OCI-LY3 (cell line): ENCODE measurements around the gene FAM168B.

Source experiments
- H2AFZ ChIP-seq: fragments of 200-600, 300-600 bp; shearing (Covaris generic); 2 replicates; pipeline ENCODE4 v1.6.0; 2014; ENCODE audit warnings: antibody characterized with exemption, low read depth, low read length
- H3K27ac ChIP-seq: fragments of 200-600, 300-600 bp; sonication (generic); 2 replicates; pipeline ENCODE4 v1.5.1; 2014; ENCODE audit warnings: mild to moderate bottlenecking, low read length, moderate library complexity, mixed read lengths
- H3K27me3 ChIP-seq: fragments of 200-600, 300-600 bp; sonication (generic); 2 replicates; pipeline ENCODE4 v1.6.1; 2014; ENCODE audit warnings: low read depth, low read length, mixed read lengths
- H3K36me3 ChIP-seq: fragments of 200-600, 300-600 bp; sonication (generic); replicated peaks from 2 replicates; pipeline ENCODE3; 2014; ENCODE audit warnings: low read depth, low read length, mixed read lengths
- H3K4me1 ChIP-seq: fragments of 300-600, 200-600 bp; sonication (generic); 2 replicates; pipeline ENCODE4 v1.6.1; 2014; ENCODE audit warnings: low read length, mixed read lengths
- H3K4me2 ChIP-seq: fragments of 200-600, 300-600 bp; sonication (generic); 2 replicates; pipeline ENCODE4 v1.6.1; 2014; ENCODE audit warnings: low read length, mixed read lengths
- H3K4me3 ChIP-seq: fragments of 300-600, 200-600 bp; sonication (generic); 2 replicates; pipeline ENCODE4 v1.5.1; 2014; ENCODE audit warnings: antibody characterized with exemption, mild to moderate bottlenecking, low read length, moderate library complexity
- H3K79me2 ChIP-seq: fragments of 300-600, 200-600 bp; shearing (Covaris generic); 2 replicates; pipeline ENCODE4 v1.6.1; 2014; ENCODE audit warnings: mild to moderate bottlenecking, low read length, mixed read lengths
- H3K9ac ChIP-seq: fragments of 300-600, 200-600 bp; shearing (Covaris generic); 2 replicates; pipeline ENCODE4 v1.6.0; 2014; ENCODE audit warnings: mild to moderate bottlenecking, low read length, moderate library complexity
- H3K9me3 ChIP-seq: fragments of 200-600, 300-600 bp; shearing (Covaris generic); 2 replicates; pipeline ENCODE4 v1.6.1; 2014; ENCODE audit warnings: low read length, mixed read lengths; ENCODE audit not compliant: insufficient read depth
- H4K20me1 ChIP-seq: fragments of 200-600, 300-600 bp; sonication (generic); 2 replicates; pipeline ENCODE4 v1.6.1; 2016; ENCODE audit warnings: low read length, mixed read lengths; ENCODE audit not compliant: insufficient read depth
- CTCF ChIP-seq: fragments of 200-600, 300-600 bp; sonication (generic); IDR thresholded peaks from 2 replicates; pipeline ENCODE4 v1.5.1; 2014; ENCODE audit warnings: antibody characterized with exemption, low read length, low read depth
- EZH2phosphoT487 ChIP-seq: fragments of 200-600 bp; shearing (Covaris generic); IDR thresholded peaks from 2 replicates; pipeline ENCODE4 v1.6.1; 2018; ENCODE audit warnings: antibody characterized with exemption, mixed run types, low read depth

The FAM168B gene

GRCh38 chr2:131064589-131065512 is 28.4 kb downstream of the FAM168B start:
- H3K4me3 ChIP-seq: no peak overlapping the region

GRCh38 chr2:131063501-131064283 is 29.6 kb downstream of the FAM168B start:
- no peak for TF ChIP-seq EZH2phosphoT487
- no peak for TF ChIP-seq CTCF
- Histone ChIP-seq H3K4me1 (no peaks in the 10 kb centered on the region), H3K9me3 (no peaks in the 10 kb centered on the region), H3K79me2 (peaks cover 94% of the 10 kb centered on the region), H2AFZ (no peak overlapping the region), H3K4me3 (no peak overlapping the region), H3K27me3 (no peaks in the 10 kb centered on the region), H3K27ac (no peak overlapping the region), H3K36me3 (peaks cover 47% of the 10 kb centered on the region), H3K9ac (no peak overlapping the region), H3K4me2 (no peak overlapping the region), H4K20me1 (peaks cover 28% of the 10 kb centered on the region)

More at GRCh38 chr2:131064589-131065512, 28.4 kb downstream of the FAM168B start:
- Histone ChIP-seq H2AFZ (no peak overlapping the region), H3K36me3 (peaks cover 42% of the 10 kb centered on the region), H3K79me2 (peaks cover 94% of the 10 kb centered on the region), H3K27ac (no peak overlapping the region), H3K9ac (no peak overlapping the region), H3K4me1 (no peaks in the 10 kb centered on the region), H4K20me1 (peaks cover 26% of the 10 kb centered on the region), H3K27me3 (no peaks in the 10 kb centered on the region), H3K4me2 (no peak overlapping the region), H3K9me3 (no peaks in the 10 kb centered on the region)
- TF ChIP-seq CTCF: no peak
- no peak for TF ChIP-seq EZH2phosphoT487

GRCh38 chr2:131058920-131059319 is 34.3 kb downstream of the FAM168B start:
- Histone ChIP-seq H3K9me3 (no peaks in the 10 kb centered on the region), H2AFZ (no peak overlapping the region), H3K4me1 (no peaks in the 10 kb centered on the region), H3K36me3 (peaks cover 62% of the 10 kb centered on the region), H3K4me3 (no peak overlapping the region), H4K20me1 (peaks cover 35% of the 10 kb centered on the region), H3K9ac (no peak overlapping the region), H3K27me3 (no peaks in the 10 kb centered on the region), H3K27ac (no peak overlapping the region), H3K4me2 (no peak overlapping the region), H3K79me2 (peaks cover 93% of the 10 kb centered on the region)
- TF ChIP-seq CTCF: no peak
- no peak for TF ChIP-seq EZH2phosphoT487

DNA sequence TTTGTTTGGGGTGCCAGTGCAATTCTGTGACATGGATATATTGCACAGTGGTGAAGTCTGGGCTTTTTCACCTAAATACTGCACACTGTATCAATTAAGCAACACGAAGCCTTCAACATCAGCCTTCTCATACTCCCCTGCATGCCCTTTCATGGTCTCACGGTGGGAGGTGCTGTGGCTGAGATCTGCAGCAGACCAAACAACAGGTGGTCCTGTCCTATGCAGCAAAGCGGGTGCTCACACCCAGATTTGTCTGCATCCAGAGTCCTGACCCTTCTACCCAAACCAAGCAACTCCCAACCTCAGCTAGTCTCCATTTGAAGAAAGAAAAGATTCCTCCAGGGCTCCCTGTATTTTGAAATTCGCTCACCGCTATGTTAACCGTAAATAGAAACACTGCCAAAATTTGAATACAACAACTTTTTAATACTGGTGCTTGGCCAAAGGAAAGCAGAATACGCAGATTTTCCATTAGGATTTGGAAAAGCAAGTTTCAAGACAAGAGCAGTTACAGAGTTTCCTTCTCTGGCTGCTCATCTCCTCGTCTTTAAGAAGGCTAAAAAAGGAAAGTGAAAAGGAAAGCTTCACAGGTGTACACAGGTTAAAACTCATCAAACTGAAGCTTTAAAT is 34.9 kb downstream of the FAM168B start:
- H3K27me3 ChIP-seq: no peaks in the 10 kb centered on the region
- peaks cover 90% of the 10 kb centered on the region for H3K79me2 ChIP-seq
- no peaks in the 10 kb centered on the region for H3K9me3 ChIP-seq
- TF ChIP-seq EZH2phosphoT487 (no peak), CTCF (no peak)
- no peak overlapping the region for H3K27ac ChIP-seq
- H3K4me1 ChIP-seq: no peaks in the 10 kb centered on the region
- H3K36me3 ChIP-seq: peaks cover 63% of the 10 kb centered on the region
- H2AFZ ChIP-seq: no peak overlapping the region
- no peak overlapping the region for H3K4me3 ChIP-seq
- H3K4me2 ChIP-seq: no peak overlapping the region
- no peak overlapping the region for H3K9ac ChIP-seq
- H4K20me1 ChIP-seq: peaks cover 34% of the 10 kb centered on the region
